GM03348 (cell line): ENCODE results near the gene HENMT1.
"Not testable (repeated sequence)": the region's sequence is repeated elsewhere in the genome, so short reads cannot be mapped to it uniquely, and the experiment has no call there.

ENCODE experiments used
- DNase-seq: peaks from one replicate; pipeline ENCODE4 v3.0.0; 2012; ENCODE audit warnings: low spot score

The HENMT1 gene

DNA sequence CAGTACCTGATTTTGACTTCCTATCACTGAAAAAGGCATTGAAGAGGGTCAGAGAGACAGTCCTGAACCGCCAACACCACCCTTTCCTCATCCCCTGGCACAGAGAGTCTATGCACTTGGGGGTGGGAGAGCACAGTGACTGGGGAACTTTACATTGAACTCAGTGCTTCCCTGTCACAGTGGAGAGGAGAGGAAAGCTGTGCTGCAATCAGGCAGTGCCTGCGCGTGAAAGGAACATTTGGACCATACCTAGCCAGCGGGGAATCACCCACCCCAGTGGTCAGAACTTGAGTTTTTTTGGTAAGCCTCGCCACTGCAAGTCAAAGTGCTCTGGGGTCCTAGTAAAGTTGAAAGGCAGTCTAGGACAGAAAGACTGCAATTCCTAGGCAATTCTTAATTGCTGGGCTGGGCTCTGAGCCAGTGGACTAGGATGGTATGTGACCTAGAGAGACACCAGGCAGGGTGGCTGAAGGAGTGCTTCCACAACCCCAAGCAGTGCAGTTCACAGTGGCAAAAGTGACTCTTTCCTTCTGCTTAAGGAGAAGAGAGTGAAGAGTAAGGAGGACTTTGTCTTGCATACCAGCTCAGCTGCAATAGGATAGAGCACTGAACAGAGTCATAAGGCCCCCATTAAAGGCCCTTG lies 9.4 kb upstream of the HENMT1 start:
- no peak for DNase-seq

DNA sequence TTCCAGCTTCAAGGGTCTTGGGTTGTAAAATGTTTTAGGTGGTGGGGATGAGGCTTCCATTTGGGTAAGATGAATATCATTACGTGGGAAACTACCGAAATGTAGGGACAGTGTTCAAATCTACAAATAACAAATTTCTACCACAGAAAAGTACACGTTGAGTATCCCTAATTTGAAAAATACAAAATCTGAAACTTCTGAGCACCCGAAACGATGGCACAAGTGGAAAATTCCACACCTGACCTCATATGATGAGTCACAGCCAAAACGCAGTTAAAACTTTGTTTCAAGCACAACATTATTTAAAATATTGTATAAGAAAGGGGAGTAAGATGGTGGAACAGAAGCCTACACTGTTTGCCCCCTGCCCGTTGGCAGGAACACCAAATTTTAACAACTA lies 8.8 kb upstream of the HENMT1 start:
- DNase-seq, result no peak

DNA sequence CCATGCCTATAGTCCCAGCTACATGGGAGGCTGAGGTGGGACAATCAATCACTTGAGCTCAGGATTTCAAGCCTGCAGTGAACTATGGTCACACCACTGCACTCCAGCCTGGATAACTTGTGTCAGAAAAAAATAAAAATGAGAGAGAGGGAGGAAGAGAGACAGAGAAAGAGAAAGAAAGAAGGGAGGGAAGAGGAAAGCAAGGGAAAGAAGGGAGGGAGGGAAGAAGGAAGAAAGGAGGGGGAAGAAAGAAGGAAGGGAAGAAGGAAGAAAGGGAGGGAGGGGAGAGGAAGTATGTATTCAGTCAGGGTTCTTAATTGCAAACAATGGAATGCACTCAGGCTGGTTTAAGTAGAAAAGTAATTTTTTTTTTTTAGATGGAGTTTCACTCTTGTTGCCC lies 7.9 kb upstream of the HENMT1 start:
- no peak for DNase-seq

DNA sequence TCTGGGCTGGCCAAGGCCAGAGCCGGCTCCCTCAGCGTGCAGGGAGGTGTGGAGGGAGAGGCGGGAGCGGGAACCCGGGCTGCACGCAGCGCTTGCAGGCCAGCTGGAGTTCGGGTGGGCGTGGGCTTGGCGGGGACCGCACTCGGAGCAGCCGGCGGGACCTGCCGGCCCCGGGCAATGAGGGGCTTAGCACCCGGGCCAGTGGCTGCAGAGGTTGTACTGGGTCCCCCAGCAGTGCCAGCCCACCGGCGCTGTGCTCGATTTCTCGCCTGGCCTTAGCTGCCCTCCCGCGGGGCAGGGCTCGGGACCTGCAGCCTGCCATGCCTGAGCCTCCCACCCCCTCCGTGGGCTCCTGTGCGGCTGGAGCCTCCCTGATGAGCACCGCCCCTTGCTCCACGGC lies 6.5 kb upstream of the HENMT1 start:
- DNase-seq, result not testable (repeated sequence)

DNA sequence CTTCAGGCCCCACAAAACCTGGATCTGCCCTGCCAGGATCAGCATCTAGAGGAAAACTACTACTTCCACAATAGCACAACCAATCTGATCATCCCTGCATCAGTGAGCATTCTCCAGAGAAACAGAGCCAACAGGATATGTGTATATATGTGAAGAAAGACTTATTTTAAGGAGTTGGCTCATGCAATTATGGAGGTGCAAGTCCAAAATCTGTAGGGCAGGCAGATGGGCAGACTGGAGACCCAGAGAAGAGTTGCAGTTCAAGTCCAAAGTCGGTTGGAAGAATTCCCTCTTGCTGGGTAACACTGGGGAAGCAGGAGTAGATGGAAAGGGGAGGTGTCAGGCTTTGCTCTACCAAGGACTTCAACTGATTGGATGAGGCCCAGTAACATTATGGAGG lies 4.9 kb upstream of the HENMT1 start:
- DNase-seq, result no peak

DNA sequence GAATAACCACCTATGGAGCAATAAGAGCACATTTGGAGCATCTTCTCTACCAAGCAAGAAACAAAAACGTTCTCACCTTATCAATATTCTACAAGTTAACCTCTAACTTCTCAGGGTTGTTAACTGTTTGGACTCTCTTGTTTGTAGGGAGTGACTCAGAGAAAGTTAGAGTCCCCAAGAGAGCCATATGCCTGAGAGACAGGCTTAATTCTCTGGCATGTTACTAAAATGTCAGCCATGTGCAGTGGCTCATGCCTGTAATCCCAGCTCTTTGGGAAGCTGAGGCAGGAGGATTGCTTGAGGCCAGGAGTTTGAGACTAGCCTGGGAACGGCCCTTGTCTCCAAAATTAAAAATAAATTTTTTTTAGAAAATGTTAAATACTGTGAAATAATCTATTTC lies 4.2 kb upstream of the HENMT1 start:
- DNase-seq, result no peak

DNA sequence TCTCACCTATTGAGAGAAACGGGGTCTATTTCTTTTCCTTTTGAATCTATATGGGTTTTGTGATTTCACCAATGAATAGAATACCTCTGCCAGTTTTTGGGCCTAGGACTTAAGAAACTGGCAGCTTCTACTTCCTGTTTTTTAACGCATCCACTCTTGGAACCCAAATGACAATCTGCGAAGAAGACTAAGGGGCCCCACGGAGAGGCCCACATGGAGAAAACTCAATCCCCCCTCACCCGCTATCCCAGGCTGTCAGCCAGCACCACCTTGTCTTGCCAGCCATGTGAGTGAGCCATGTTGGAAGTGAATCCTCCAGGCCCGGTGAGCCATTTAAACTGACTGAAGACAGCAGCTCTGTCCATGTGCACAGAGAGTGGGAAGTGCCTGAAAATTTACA lies 3.6 kb upstream of the HENMT1 start:
- no peak for DNase-seq

DNA sequence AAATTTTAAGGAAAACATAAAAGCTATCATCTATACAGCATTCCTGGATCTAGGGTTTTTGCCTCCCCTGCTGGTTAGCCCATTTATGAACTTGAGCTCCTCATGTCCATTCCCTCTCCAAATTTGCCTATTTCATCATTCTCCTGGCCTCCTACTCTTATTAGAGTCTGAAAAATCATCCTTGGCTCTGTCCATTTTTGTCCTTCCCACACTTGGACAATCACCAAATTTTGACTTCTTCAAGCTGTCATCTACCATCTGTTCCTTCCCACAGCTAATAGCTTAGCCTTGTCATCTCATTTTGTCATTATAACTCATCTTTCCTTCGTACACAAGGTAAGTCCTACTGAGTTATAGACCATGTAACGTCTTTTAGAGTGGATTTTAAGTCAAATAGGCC lies 2.2 kb upstream of the HENMT1 start:
- DNase-seq, result peak; percentile 27

DNA sequence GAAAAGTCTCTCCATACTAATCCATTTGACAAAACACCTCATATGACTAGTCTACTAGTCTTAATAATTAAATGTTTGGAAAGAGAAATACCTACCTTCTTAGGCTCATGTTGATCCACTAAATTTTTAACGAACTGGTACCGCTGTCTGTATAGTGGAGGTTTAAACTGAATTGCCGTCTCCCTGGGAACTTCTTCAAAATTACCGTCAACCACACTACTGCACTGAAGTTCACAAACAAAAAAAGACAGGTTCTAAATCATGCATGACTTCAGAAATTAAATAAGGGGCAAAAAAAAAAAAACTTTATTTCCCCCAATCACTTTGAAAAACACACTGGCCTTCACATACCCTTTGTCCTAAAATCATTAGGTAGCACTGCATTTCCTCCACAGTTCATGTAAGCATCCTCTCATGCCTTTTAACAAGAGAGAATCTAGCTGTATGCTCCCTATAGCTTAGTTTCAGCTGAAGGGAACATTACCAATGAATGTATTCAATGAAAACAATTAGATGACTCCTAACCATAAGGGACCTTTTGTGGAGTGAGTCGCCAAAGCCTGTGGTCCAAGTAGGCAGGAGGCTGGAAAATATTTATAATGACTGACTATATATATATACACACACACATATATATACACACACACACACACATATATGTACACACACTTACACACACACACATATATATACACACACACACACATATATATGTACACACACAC lies 3.4 kb downstream of the HENMT1 start:
- DNase-seq, result no peak

DNA sequence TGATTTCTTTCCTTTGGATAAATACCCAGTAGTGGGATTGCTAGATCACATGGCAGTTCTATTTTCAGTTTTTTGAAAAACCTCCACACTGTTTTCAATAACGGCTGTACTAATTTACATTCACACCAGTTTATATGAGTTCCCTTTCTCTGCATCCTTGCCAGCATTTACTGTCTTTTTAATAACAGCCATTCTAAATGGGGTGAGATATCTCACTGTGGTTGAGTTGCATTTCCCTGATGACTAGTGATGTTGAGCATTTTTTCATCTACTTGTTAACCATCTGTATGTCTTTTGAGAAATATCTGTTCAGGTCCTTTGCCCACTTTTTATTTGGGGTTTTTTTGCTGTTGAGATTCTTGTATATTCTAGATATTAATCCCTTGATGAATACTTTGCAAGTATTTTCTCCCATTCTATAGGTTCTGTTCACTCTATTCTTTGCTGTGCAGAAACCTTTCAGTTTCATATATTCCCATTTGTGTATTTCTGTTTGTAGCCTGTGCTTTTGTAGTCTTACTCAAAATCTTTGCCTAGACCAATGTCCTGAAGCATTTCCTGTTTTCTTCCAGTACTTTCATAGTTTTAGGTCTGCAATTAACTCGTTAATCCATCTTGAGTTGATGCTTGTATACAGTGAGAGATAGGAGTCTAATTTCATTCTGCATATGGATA lies 7.3 kb downstream of the HENMT1 start:
- no peak for DNase-seq

DNA sequence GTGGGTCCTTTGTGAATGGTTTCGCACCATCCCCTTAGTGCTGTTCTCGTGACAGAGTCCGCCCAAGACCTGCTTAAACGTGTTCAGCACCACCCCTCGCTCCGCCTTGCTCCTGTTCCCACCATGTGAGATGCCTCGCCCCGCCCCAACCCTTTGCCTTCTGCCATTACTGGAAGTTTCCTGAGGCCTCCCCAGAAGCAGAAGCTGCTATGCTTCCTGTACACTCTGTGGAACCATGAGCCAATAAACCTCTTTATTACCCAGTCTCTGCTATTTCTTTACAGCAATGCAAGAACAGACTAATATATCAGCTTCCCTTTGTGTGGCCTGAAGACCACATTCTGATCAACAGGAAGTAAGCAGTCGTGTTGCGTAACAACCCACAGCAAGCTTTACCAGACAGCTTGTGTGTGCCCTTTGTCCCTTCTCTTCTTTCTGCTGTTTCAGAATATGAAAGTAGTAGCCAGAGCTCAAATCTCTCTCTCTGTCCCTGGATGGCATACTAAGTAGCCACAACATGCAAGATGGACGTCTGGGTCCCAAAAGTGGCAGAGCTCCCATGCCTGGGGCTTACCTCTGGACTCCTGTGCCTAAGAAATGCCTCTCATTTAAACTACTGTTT lies 14.1 kb downstream of the HENMT1 start:
- DNase-seq, result peak; percentile 77

DNA sequence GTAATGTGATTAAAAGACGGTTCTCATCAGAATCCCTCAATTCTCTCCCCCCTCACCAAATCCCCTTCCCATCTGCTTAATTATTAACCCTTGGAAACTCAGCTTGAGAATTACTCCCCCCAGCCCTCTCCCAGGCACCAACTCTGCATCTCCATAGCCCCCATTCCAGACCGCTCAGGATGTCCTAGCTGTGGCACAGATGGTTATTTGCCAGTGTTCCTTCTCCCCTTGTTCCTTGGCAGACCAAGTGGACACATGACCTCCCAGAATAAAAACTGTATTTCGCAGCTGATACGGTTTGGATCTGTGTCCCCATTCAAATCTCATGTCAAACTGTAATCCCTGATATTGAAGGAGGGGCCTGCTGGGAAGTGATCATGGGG lies 14.6 kb downstream of the HENMT1 start:
- no peak for DNase-seq

DNA sequence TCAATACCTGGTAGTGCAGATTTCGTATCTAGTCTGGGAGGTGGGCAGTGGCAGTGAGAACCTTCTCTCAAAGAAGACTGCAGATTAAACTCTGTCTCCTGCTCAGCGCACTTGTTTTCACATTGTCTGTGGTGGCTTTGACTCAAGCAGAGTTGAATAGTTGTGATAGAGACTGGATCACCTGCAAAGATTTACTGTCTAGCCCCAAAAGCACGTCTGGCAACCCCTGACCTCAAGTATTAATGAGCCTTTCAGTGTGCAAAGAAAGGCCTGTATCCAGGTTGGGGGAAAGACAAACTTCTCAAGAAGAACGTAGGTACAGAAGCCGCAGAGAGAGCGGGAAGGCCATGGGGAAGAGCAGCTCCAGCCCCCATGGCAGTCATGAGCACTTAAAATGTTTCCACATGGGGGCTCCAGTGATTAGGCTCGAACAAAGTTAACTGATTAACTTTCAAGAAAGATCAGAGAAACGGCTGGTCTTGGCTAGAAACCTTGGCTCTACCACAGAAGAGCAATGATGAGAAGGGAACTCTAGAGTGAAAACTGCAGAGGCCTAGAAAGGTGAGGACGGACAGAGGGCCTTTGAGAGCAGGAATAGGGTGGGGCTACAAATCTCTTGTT lies 15.2 kb downstream of the HENMT1 start:
- no peak for DNase-seq

DNA sequence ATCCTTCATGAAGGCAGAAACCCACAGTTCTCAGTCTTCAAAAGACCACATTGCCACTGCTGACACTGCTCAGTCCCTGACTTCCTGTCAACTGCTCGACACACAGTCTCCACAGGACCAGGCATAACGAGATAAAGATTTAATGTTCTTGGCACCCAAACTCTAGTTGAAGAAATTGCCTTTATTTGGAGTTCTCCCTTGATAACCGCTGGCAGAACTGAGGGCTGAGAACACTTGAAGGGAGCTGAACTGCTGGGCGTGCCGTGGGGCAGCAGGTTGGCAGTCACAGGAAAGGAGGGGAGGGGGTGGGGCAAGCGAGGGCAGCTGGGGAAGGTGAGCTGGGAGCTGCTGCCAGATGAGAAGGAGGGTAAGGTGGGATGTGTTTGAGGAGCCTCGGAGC lies 15.9 kb downstream of the HENMT1 start:
- DNase-seq, result no peak

DNA sequence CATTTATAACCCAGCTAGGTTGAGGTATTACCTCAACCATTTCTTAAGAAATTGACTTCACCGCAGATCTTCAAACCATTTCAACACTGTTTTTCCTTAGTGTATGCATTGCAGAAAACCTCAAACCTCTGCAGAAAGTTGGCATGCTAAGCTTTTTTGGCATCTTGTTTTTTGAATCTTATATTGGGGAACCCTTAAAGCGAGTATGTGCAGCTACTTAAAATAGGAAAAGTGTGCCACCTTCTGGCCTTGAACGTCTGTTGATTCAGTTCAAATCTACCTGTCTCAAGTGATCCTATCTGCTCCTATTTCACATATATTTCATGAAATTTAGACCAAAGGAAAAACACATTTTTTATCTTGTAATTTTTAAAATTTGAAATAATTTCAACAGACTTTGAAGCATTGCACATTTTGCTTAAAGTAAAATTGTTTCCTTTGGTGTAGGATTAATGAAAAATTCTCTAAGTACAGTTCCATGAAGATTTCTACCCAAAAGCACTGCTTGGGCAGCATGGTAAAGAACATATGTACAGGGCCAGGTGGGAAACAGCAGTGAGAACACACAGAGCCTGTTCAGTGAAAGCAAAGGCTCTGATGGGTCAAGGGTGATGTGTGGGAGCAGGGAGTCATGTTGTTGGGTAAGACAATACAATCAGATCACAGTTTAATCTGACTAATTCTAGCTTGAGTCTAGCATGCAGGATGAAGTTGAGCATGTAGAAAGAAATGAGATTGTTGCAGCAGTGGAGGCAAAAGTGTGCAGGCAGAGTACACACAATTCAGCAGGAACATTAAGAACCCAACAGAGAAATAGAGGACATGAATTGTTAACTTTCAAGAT lies 17.2 kb downstream of the HENMT1 start:
- peak; percentile 74 for DNase-seq

DNA sequence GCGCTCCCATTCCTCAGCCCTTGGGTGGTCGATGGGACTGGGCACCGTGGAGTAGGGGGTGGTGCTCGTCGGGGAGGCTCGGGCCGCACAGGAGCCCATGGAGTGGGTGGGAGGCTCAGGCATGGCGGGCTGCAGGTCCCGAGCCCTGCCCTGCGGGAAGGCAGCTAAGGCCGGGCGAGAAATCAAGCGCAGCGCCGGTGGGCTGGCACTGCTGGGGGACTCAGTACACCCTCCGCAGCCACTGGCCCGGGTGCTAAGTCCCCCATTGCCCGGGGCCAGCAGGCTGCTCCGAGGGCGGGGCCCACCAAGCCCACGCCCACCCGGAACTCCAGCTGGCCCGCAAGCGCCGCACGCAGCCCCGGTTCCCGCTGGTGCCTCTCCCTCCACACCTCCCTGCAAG lies 20.0 kb downstream of the HENMT1 start:
- DNase-seq, result not testable (repeated sequence)

DNA sequence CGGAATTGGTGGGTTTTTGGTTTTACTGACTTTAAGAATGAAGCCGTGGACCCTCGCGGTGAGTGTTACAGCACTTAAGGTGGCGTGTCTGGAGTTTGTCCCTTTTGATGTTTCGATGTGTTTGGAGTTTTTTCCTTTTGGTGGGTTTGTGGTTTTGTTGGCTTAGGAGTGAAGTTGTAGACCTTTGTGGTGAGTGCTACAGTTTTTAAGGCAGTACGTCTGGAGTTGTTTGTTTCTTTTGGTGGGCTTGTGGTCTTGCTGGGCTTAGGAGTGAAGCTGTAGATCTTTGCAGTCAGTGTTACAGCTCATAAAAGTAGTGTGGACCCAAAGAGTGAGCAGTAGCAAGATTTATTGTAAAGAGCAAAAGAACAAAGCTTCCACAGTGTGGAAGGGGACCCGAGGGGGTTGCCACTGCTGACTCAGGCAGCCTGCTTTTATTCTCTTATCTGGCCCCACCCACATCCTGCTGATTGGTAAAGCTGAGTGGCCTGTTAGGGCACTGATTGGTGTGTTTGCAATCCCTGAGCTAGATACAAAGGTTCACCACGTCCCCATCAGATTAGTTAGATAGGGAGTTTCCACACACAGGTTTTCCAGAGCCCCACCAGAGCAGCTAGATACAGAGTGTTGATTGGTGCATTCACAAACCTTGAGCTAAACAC lies 20.9 kb downstream of the HENMT1 start:
- no peak for DNase-seq

DNA sequence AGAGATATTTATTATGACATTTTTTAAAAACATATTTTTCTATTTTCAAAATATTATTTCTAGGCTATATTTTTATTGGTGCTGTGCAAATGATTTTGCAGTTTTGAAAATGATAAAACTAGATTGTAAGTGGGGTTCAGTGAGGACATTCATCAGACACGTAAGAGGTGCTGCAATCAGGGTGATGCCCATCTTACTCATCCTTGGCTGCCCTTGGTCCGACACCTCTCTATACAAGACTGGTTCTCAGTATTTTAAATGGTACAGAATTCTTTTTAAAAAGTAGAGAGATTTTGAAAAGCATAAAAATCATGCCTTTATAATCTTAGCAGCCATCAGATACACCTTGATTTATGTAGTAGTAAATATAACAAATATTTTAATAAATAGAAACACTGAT lies 24.0 kb downstream of the HENMT1 start:
- DNase-seq, result no peak

DNA sequence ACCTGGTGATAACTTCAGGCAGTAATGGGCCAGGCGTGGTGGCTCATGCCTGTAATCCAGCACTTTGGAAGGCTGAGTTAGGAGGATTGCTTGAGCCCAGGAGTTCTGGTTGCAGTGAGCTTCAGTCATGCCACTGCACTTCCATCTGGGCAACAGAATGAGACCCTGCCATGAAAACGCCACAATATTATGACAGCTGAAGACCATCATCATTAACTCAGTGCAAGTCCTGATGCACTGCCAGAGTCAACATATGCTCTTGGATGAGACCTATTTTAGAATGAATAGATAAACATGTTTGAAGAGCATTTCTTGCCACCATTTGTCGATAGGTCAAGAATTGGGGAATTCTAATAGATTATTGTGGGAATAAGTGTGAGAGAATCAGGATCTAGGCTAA lies 26.4 kb downstream of the HENMT1 start:
- DNase-seq, result no peak

DNA sequence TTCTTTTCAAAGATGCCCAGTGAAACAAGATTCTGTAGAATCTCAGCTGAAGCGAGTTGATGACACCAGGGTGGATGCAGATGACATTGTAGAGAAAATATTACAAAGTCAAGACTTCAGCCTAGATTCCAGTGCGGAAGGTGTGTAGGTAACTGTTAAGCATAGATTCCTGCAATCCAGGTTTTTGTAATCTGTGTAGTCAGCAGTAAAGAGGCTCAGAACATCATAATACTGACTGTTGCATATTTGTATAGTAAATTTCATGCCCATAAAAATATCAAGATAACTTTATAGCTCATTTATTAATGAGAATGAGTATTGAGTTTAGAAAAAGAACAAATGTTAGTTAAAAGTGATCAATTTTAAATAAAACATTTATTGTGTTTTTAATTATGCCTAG lies 32.2 kb downstream of the HENMT1 start:
- DNase-seq, result no peak

DNA sequence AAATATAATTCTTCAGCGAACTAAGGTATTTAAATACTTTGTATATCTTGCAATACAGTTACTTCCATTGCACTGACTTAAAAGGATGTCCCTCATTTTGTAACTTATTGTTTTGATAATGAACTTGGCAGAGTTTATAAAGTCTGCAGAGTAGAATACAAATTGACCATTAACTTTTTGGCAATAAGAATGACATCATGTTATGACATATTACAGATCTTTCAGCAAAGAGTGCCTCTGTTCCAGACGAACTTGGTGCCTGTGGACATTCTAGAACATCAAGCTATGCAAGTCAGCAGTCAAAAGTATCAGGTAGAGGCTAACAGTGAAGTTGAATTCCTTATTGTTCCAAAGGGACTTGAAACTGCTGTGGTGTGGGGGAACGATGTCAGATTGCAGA lies 32.9 kb downstream of the HENMT1 start:
- DNase-seq, result no peak
